IMR-90 (cell line): ENCODE results near the gene GYS1. TPM values are rescaled to one million over a fixed set of nuclear protein-coding genes. Genes with fewer than 3 reads are reported as not detected.

Experiments
- ATAC-seq: fragments of 200-7000 bp; cut with Tn5 transposase; 2 replicates; pipeline ENCODE4 v1.9.1; 2020; ENCODE audit warnings: low read depth, mild to moderate bottlenecking, moderate library complexity
- BruUV-seq: library from RNA; stranded (reverse); fragments of 400-500 nt; replicated peaks from 2 replicates; lab custom pipeline; 2021; lab: Mats Ljungman, UMichigan
- CTCF ChIA-PET: fragments of 300-600 bp; formaldehyde crosslinking; extraction: SDS; loops from one replicate; lab custom pipeline; 2021; ENCODE audit warnings: antibody characterized with exemption; lab: Yijun Ruan, JAX
- POLR2A ChIA-PET: fragments of 300-600 bp; sonication (Branson Sonifier 250); formaldehyde crosslinking; loops from one replicate; lab custom pipeline; 2022; ENCODE audit warnings: antibody characterized with exemption; ENCODE audit not compliant: unreplicated experiment; lab: Charles Lee
- DNase-seq: peaks from one replicate; pipeline ENCODE4 v3.0.0; 2013
- H2AFZ ChIP-seq: replicated peaks from 2 replicates; pipeline ENCODE3; 2013; ENCODE audit warnings: low read length, mild to moderate bottlenecking; ENCODE audit not compliant: poor library complexity
- H2AK5ac ChIP-seq: 2 replicates; pipeline ENCODE4 v1.6.1; 2013; ENCODE audit warnings: low read depth, low read length, inconsistent platforms
- H2AK9ac ChIP-seq: replicated peaks from 2 replicates; pipeline ENCODE3; 2013; ENCODE audit warnings: mild to moderate bottlenecking, low read depth, low read length, moderate library complexity; ENCODE audit not compliant: poor library complexity
- H2BK120ac ChIP-seq: 2 replicates; pipeline ENCODE4 v1.6.1; 2013; ENCODE audit warnings: low read depth, low read length, inconsistent platforms
- H2BK15ac ChIP-seq: 3 replicates; pipeline ENCODE4 v1.6.1; 2013; ENCODE audit warnings: low read depth, low read length, inconsistent platforms
- H2BK20ac ChIP-seq: 2 replicates; pipeline ENCODE4 v1.6.1; 2013; ENCODE audit warnings: low read depth, mild to moderate bottlenecking, inconsistent platforms, low read length, moderate library complexity
- H2BK5ac ChIP-seq: 2 replicates; pipeline ENCODE4 v1.6.1; 2013; ENCODE audit warnings: mild to moderate bottlenecking, low read depth, low read length, inconsistent platforms; ENCODE audit not compliant: poor library complexity, severe bottlenecking
- H3K14ac ChIP-seq: replicated peaks from 2 replicates; pipeline ENCODE4 v1.6.1; 2013; ENCODE audit warnings: low read depth, low read length, inconsistent platforms
- H3K18ac ChIP-seq: 2 replicates; pipeline ENCODE4 v1.6.1; 2013; ENCODE audit warnings: low read depth, low read length, control low read depth
- H3K23ac ChIP-seq: 2 replicates; pipeline ENCODE4 v1.6.1; 2013; ENCODE audit warnings: low read depth, low read length, inconsistent platforms
- H3K27ac ChIP-seq: 2 replicates; pipeline ENCODE4 v1.5.1; 2013; ENCODE audit warnings: mild to moderate bottlenecking, control low read depth, low read length; ENCODE audit not compliant: insufficient read depth
- H3K27me3 ChIP-seq: 2 replicates; pipeline ENCODE4 v1.6.1; 2013; ENCODE audit warnings: low read length; ENCODE audit not compliant: control insufficient read depth, insufficient read depth
- H3K36me3 ChIP-seq: 2 replicates; pipeline ENCODE4 v1.6.1; 2013; ENCODE audit warnings: low read length, mixed read lengths; ENCODE audit not compliant: control insufficient read depth, insufficient read depth
- H3K4ac ChIP-seq: 2 replicates; pipeline ENCODE4 v1.6.1; 2013; ENCODE audit warnings: low read depth, low read length, inconsistent platforms
- H3K4me1 ChIP-seq: 2 replicates; pipeline ENCODE4 v1.6.1; 2013; ENCODE audit warnings: low read length, mixed read lengths; ENCODE audit not compliant: control insufficient read depth, insufficient read depth
- H3K4me2 ChIP-seq: 2 replicates; pipeline ENCODE4 v1.6.1; 2013; ENCODE audit warnings: low read depth, mild to moderate bottlenecking, control low read depth, low read length, moderate library complexity
- H3K4me3 ChIP-seq: 2 replicates; pipeline ENCODE4 v1.5.1; 2013; ENCODE audit warnings: low read depth, mild to moderate bottlenecking, control low read depth, low read length, moderate library complexity; ENCODE audit not compliant: insufficient read depth
- H3K56ac ChIP-seq: 2 replicates; pipeline ENCODE4 v1.6.1; 2013; ENCODE audit warnings: low read length, inconsistent platforms; ENCODE audit not compliant: insufficient read depth; ENCODE audit errors: extremely low read depth
- H3K79me1 ChIP-seq, 2 experiments: 2 replicates each; pipeline ENCODE4 v1.6.1; 2013; ENCODE audit warnings: low read length in 2 of 2, inconsistent platforms in 1 of 2, low read depth in 1 of 2
- H3K9ac ChIP-seq: 2 replicates; pipeline ENCODE4 v1.6.1; 2013; ENCODE audit warnings: low read depth, low read length, control low read depth
- H3K9me1 ChIP-seq: 2 replicates; pipeline ENCODE4 v1.6.1; 2013; ENCODE audit warnings: low read length, inconsistent platforms; ENCODE audit not compliant: insufficient read depth
- H3K9me3 ChIP-seq: 2 replicates; pipeline ENCODE4 v1.6.1; 2013; ENCODE audit warnings: low read length; ENCODE audit not compliant: control insufficient read depth, insufficient read depth
- H4K20me1 ChIP-seq: 2 replicates; pipeline ENCODE4 v1.6.1; 2013; ENCODE audit warnings: low read length, inconsistent platforms; ENCODE audit not compliant: insufficient read depth
- H4K5ac ChIP-seq: 2 replicates; pipeline ENCODE4 v1.6.1; 2013; ENCODE audit warnings: mild to moderate bottlenecking, low read depth, low read length, control low read depth
- H4K8ac ChIP-seq, 2 experiments: 2 replicates each; pipeline ENCODE4 v1.6.1; 2013; ENCODE audit warnings: low read depth in 2 of 2, low read length in 2 of 2, control low read depth in 1 of 2, inconsistent platforms in 1 of 2
- H4K91ac ChIP-seq: 2 replicates; pipeline ENCODE4 v1.6.1; 2013; ENCODE audit warnings: low read depth, low read length, inconsistent platforms; ENCODE audit not compliant: insufficient read depth
- BHLHE40 ChIP-seq: fragments of 150-350 bp; IDR thresholded peaks from 2 replicates; pipeline ENCODE4 v1.6.1; 2016; ENCODE audit warnings: mild to moderate bottlenecking, low read depth, low read length
- CEBPB ChIP-seq: IDR thresholded peaks from 2 replicates; pipeline ENCODE4 v1.6.1; 2012; ENCODE audit warnings: low read depth, low read length, improper control_type of control experiment
- CHD1 ChIP-seq: IDR thresholded peaks from 2 replicates; pipeline ENCODE4 v1.6.1; 2012; ENCODE audit warnings: low read depth, low read length, improper control_type of control experiment
- CTCF ChIP-seq: conservative IDR thresholded peaks from 2 replicates; pipeline ENCODE4 v1.5.1; 2012; ENCODE audit warnings: mild to moderate bottlenecking, low read depth, low read length, improper control_type of control experiment
- ELK1 ChIP-seq: fragments of 150-350 bp; IDR thresholded peaks from 2 replicates; pipeline ENCODE4 v1.6.1; 2016; ENCODE audit warnings: low read depth, mild to moderate bottlenecking, low read length, moderate library complexity, borderline replicate concordance
- FOS ChIP-seq: fragments of 150-350 bp; IDR thresholded peaks from 2 replicates; pipeline ENCODE4 v1.6.1; 2016; ENCODE audit warnings: low read depth, low read length
- MAFK ChIP-seq: IDR thresholded peaks from 2 replicates; pipeline ENCODE4 v1.6.1; 2012; ENCODE audit warnings: low read depth, low read length, improper control_type of control experiment
- MAZ ChIP-seq: IDR thresholded peaks from 2 replicates; pipeline ENCODE4 v1.6.1; 2012; ENCODE audit warnings: low read depth, mild to moderate bottlenecking, low read length, improper control_type of control experiment, moderate library complexity, borderline replicate concordance
- MXI1 ChIP-seq: IDR thresholded peaks from 2 replicates; pipeline ENCODE4 v1.6.1; 2012; ENCODE audit warnings: low read depth, mild to moderate bottlenecking, low read length, moderate library complexity, borderline replicate concordance
- NFE2L2 ChIP-seq: fragments of 150-350 bp; IDR thresholded peaks from 2 replicates; pipeline ENCODE4 v1.6.1; 2016; ENCODE audit warnings: low read depth, mild to moderate bottlenecking, low read length
- POLR2A ChIP-seq: IDR thresholded peaks from 2 replicates; pipeline ENCODE4 v1.6.1; 2012; ENCODE audit warnings: mild to moderate bottlenecking, low read depth, low read length
- RAD21 ChIP-seq: IDR thresholded peaks from 2 replicates; pipeline ENCODE4 v1.6.1; 2012; ENCODE audit warnings: low read length, improper control_type of control experiment
- RCOR1 ChIP-seq: IDR thresholded peaks from 2 replicates; pipeline ENCODE4 v1.6.1; 2012; ENCODE audit warnings: mild to moderate bottlenecking, low read length, improper control_type of control experiment; ENCODE audit not compliant: insufficient replicate concordance
- RFX5 ChIP-seq: IDR thresholded peaks from 2 replicates; pipeline ENCODE4 v1.8.0; 2012; ENCODE audit warnings: low read depth, mild to moderate bottlenecking, low read length, moderate library complexity
- SMC3 ChIP-seq: fragments of 150-350 bp; IDR thresholded peaks from 2 replicates; pipeline ENCODE4 v1.6.1; 2016; ENCODE audit warnings: low read depth, mild to moderate bottlenecking, antibody characterized with exemption, low read length, moderate library complexity
- USF2 ChIP-seq: fragments of 150-350 bp; IDR thresholded peaks from 2 replicates; pipeline ENCODE4 v1.6.1; 2017; ENCODE audit warnings: mild to moderate bottlenecking, antibody characterized with exemption, low read length, low read depth
- WGBS, 2 experiments: methylation state at CpG; one replicate each; pipeline versions ENCODE4 v1.1.5 to v1.1.7; 2013; ENCODE audit warnings: missing lambda C conversion rate in 2 of 2; ENCODE audit not compliant: insufficient read length in 1 of 2; ENCODE audit errors: extremely low coverage in 2 of 2; 5-methylcytosine and 5-hydroxymethylcytosine counted together
- dilution Hi-C: fragments of 300-500 bp; cut with HindIII; formaldehyde crosslinking; loops from one replicate; pipeline ENCODE4 v1.14.3; 2018; ENCODE audit warnings: low sequenced_read_pairs; ENCODE audit not compliant: unreplicated experiment
- in situ Hi-C: fragments of 300-500 bp; cut with MboI; formaldehyde crosslinking; loops from 3 replicates; pipeline ENCODE4 v1.14.3; 2019; ENCODE audit warnings: low sequenced_read_pairs, inconsistent platforms, mixed read lengths
- intact Hi-C: fragments of 100-400 bp; cut with micrococcal nuclease; formaldehyde crosslinking; loops from 2 replicates; pipeline ENCODE4 v1.10.0; 2022
- polyA plus RNA-seq, 3 experiments: library from polyadenylated mRNA; depleted of rRNA; stranded (reverse); fragments of >200 nt; gene quantifications; 2 replicates each; pipeline ENCODE4 v1.2.3, GENCODE V29; 2012; ENCODE audit warnings: low replicate concordance in 1 of 3
- total RNA-seq: library from RNA; depleted of rRNA; stranded (reverse); fragments of >200 nt; gene quantifications from 2 replicates; pipeline ENCODE4 v1.2.3, GENCODE V29; 2012

The GYS1 gene
- total and polyA plus RNA-seq, 2 of the 4 experiments (the other 2 are of a cell fraction), result 38.7 to 72.2 TPM

GRCh38 chr19:49009828-49010227 lies 16.7 kb upstream of the GYS1 start:
- no peak for ATAC-seq
- H4K5ac ChIP-seq, result no peak overlapping the region
- dilution Hi-C loops, result no loop called here
- ChIA-PET POLR2A (no interaction called here), CTCF (interaction anchor here (0.6 kb wide), 2 partner anchors 10 to 221 kb away, joined by 4 to 5 read pairs; no protein-coding TSS in a partner anchor)
- no peaks in the 10 kb centered on the region; the same call in 1 of the 2 replicates for H4K20me1 ChIP-seq
- H2BK120ac ChIP-seq, result no peak overlapping the region
- no peak overlapping the region for H3K56ac ChIP-seq
- H3K27me3 ChIP-seq, result no peaks in the 10 kb centered on the region
- no peak overlapping the region for H2BK15ac ChIP-seq
- in situ Hi-C loops, result no loop called here
- no peak overlapping the region for H3K4me3 ChIP-seq
- H2AFZ ChIP-seq, result no peak overlapping the region
- no peak overlapping the region for H2AK9ac ChIP-seq
- H3K18ac ChIP-seq, result no peak overlapping the region
- no peak overlapping the region for H2BK20ac ChIP-seq
- no peak overlapping the region for H3K9ac ChIP-seq
- intact Hi-C loops, result no loop called here
- 93% methylated on average over 2 of the region's 18 CpGs; no CpG with 5 or more reads in 1 of the 2 experiments for WGBS, 2 experiments
- H3K4me1 ChIP-seq, result no peaks in the 10 kb centered on the region
- H2BK5ac ChIP-seq, result no peak overlapping the region
- BruUV-seq, result no TSS peak
- H2AK5ac ChIP-seq, result no peak overlapping the region
- no peak overlapping the region for H3K4me2 ChIP-seq
- H3K23ac ChIP-seq, result no peak overlapping the region
- no peak for TF ChIP-seq MXI1
- no peak for TF ChIP-seq RAD21
- no peak for TF ChIP-seq NFE2L2
- TF ChIP-seq SMC3, result no peak
- no peak for TF ChIP-seq CHD1
- TF ChIP-seq FOS, result no peak
- TF ChIP-seq MAFK, result no peak
- TF ChIP-seq CEBPB, result no peak
- TF ChIP-seq RFX5, result no peak
- no peak for TF ChIP-seq CTCF
- no peak for TF ChIP-seq POLR2A
- TF ChIP-seq MAZ, result no peak
- TF ChIP-seq ELK1, result no peak
- TF ChIP-seq USF2, result no peak
- TF ChIP-seq BHLHE40, result no peak
- TF ChIP-seq RCOR1, result no peak
- no peaks in the 10 kb centered on the region for H3K9me3 ChIP-seq
- no peak overlapping the region for H3K14ac ChIP-seq
- no peak overlapping the region for H3K4ac ChIP-seq
- H3K79me1 ChIP-seq, result peaks cover 0 to 3% of the 10 kb centered on the region in 2 experiments; a peak in 1 of 4 replicates
- no peak overlapping the region for H4K8ac ChIP-seq
- DNase-seq, result no peak
- H4K91ac ChIP-seq, result no peak overlapping the region
- H3K36me3 ChIP-seq, result peaks cover 67% of the 10 kb centered on the region
- peaks cover 2% of the 10 kb centered on the region; the same call in 1 of the 2 replicates for H3K9me1 ChIP-seq
- no peak overlapping the region for H3K27ac ChIP-seq
